ENCODE data around the gene XRN2. TPM values are rescaled to one million over a fixed set of nuclear protein-coding genes. Genes with fewer than 3 reads are reported as not detected.

The XRN2 gene
- total RNA-seq, 4 donors from 2014 or later = 27.3 to 71.0 (median 29.9) TPM

DNA sequence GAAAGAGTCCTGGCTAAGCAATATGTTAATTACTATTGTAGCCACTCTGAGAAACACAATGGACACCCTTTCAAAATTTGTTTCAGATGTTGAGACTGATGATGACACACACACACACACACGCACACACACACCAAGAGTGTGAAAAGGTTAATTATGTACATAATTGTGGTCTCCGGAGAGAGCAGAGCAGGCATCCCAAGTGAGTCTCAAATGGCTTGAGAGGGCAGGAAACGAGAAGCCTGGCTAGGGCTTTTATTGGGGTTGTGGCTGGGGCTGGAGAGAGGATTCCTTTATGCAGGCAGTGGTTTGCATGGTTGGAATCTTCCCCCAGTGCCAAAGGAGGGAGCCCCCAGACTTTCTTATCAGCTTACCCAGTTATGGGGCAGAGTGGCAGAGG lies 132.4 kb downstream of the XRN2 start:
- Histone ChIP-seq H3K4me1 (no peaks in the 10 kb centered on the region), H3K27me3 (no peaks in the 10 kb centered on the region), H3K36me3 (no peaks in the 10 kb centered on the region), H3K27ac (no peak overlapping the region), H3K9me3 (no peaks in the 10 kb centered on the region), H3K4me3 (no peak overlapping the region)
- no peak for DNase-seq
- TF ChIP-seq, protein P1, sequence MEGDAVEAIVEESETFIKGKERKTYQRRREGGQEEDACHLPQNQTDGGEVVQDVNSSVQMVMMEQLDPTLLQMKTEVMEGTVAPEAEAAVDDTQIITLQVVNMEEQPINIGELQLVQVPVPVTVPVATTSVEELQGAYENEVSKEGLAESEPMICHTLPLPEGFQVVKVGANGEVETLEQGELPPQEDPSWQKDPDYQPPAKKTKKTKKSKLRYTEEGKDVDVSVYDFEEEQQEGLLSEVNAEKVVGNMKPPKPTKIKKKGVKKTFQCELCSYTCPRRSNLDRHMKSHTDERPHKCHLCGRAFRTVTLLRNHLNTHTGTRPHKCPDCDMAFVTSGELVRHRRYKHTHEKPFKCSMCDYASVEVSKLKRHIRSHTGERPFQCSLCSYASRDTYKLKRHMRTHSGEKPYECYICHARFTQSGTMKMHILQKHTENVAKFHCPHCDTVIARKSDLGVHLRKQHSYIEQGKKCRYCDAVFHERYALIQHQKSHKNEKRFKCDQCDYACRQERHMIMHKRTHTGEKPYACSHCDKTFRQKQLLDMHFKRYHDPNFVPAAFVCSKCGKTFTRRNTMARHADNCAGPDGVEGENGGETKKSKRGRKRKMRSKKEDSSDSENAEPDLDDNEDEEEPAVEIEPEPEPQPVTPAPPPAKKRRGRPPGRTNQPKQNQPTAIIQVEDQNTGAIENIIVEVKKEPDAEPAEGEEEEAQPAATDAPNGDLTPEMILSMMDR (IDR thresholded peaks at IDR 0.05) = no peak
- no peak for TF ChIP-seq POLR2A (IDR thresholded peaks at IDR 0.05)

DNA sequence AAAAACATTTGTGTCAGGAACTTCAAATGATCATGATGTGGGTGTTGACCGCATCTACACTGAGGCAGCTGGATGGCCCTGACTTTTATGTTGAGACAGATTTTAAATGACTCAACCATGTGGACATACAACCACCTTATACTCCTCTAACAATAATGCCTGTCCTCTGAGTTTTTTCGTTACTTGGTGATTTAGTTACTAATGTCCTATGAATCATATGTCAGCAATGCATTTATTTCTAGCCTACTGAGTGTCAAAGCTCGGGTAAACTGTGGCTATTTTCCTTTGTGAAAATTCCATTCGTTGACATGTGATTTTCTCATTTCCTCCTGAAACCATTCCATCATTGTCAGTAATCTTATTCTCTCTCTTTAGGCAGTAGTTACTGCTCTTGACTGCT lies 133.1 kb downstream of the XRN2 start:
- Histone ChIP-seq H3K9me3 (no peaks in the 10 kb centered on the region), H3K27me3 (no peaks in the 10 kb centered on the region), H3K4me1 (no peaks in the 10 kb centered on the region), H3K4me3 (no peak overlapping the region), H3K36me3 (no peaks in the 10 kb centered on the region), H3K27ac (no peak overlapping the region)
- TF ChIP-seq, protein P1 (IDR thresholded peaks at IDR 0.05) = no peak
- TF ChIP-seq POLR2A (IDR thresholded peaks at IDR 0.05) = no peak
- DNase-seq = no peak

DNA sequence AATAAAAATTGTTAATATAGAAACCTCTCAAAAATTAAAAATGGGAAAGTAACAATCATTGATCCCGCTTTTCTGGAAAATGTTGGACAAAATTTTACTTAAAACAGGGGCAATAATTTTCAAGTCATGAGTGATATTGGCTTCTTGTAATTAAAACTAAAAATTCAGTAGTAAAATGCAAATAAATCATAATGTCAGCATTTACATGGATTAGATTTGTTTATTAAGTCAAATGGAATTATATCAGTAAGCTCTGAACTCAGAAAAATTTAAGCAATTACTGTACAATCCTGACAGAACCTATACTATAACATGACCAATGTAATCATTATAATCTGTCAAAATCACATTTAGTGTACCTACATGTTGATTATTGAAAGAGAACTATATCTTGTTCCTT lies 134.1 kb downstream of the XRN2 start:
- no peaks in the 10 kb centered on the region for H3K36me3 ChIP-seq
- no peaks in the 10 kb centered on the region for H3K27me3 ChIP-seq
- no peaks in the 10 kb centered on the region for H3K9me3 ChIP-seq
- H3K4me3 ChIP-seq = no peak overlapping the region
- H3K27ac ChIP-seq = no peak overlapping the region
- no peaks in the 10 kb centered on the region for H3K4me1 ChIP-seq
- TF ChIP-seq, protein P1 (IDR thresholded peaks at IDR 0.05) = no peak
- TF ChIP-seq POLR2A (IDR thresholded peaks at IDR 0.05) = no peak
- no peak for DNase-seq

DNA sequence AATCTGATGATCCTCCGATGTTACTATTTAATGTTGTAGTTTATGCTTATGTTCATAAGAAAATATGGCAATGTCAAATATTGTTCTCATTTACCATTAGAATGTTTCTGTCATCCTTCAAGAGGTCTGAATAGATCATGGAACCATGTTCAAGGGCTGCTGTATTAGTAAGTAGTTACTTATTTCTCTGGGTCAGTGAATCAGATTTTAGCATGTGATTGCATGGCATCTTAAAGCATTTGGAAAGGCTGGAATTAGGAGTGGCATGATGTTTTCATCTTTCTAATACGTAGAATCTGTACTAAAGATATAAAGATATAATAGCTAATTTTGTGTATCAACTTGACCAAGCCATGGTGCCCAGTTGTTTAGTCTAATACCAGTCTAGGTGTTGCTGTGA lies 134.7 kb downstream of the XRN2 start:
- no peak for TF ChIP-seq POLR2A (IDR thresholded peaks at IDR 0.05)
- TF ChIP-seq, protein P1 (IDR thresholded peaks at IDR 0.05) = no peak
- no peaks in the 10 kb centered on the region for H3K9me3 ChIP-seq
- H3K4me1 ChIP-seq = no peaks in the 10 kb centered on the region
- no peaks in the 10 kb centered on the region for H3K27me3 ChIP-seq
- no peak overlapping the region for H3K27ac ChIP-seq
- no peak overlapping the region for H3K4me3 ChIP-seq
- DNase-seq = no peak
- H3K36me3 ChIP-seq = no peaks in the 10 kb centered on the region

Small RNA genes lying within 50 kb of the gene (small RNA-seq; reads per million reads assigned to genes)
- 0 reads per million in 2 donors for gene RN7SKP140

Other genes with a start within 250 kb of the XRN2 start
- gene LINC00237, start 197.0 kb upstream of the XRN2 start, total RNA-seq = not detected
- gene KIZ, start 177.2 kb upstream of the XRN2 start, total RNA-seq = 10 to 100 TPM; 31.3 to 79.4 (median 50.8) TPM
- not detected for gene NKX2-4, start 94.2 kb downstream of the XRN2 start, total RNA-seq
- 1 to 10 TPM; 1.7 to 3.9 (median 2.9) TPM for gene NKX2-2, start 210.7 kb downstream of the XRN2 start, total RNA-seq

All from Peyer's patch (tissue), 4 donors.